ENCODE measurements around the gene CENPX. TPM values are rescaled to one million over a fixed set of nuclear protein-coding genes. Genes with fewer than 3 reads are reported as not detected.

CENPX gene
- total RNA-seq, 2 donors from 2014 or later: 66.1 to 102 TPM

GRCh38 chr17:82016875-82017459 lies 5.7 kb downstream of the CENPX start:
- Mint-ChIP-seq H3K36me3 (ENCODE audit: low read depth) (peaks cover 15% of the 10 kb centered on the region), H3K27me3 (no peaks in the 10 kb centered on the region), H3K27ac (no peak overlapping the region), H3K4me1 (no peaks in the 10 kb centered on the region), H3K9me3 (no peaks in the 10 kb centered on the region), H3K4me3 (no peak overlapping the region)
- ATAC-seq (replicated peaks): no peak

- no peak for ATAC-seq (replicated peaks)
- no peaks in the 10 kb centered on the region for H3K9me3 Mint-ChIP-seq
- no peaks in the 10 kb centered on the region for H3K27me3 Mint-ChIP-seq
- H3K4me1 Mint-ChIP-seq: no peaks in the 10 kb centered on the region
- peaks cover 9% of the 10 kb centered on the region for H3K36me3 Mint-ChIP-seq (ENCODE audit: low read depth)
- no peak overlapping the region for H3K4me3 Mint-ChIP-seq
- H3K27ac Mint-ChIP-seq: no peak overlapping the region
Measured at GRCh38 chr17:82016061-82016874, 6.4 kb downstream of the CENPX start.

- Mint-ChIP-seq H3K4me3 (no peak overlapping the region), H3K4me1 (no peaks in the 10 kb centered on the region), H3K27me3 (no peaks in the 10 kb centered on the region), H3K9me3 (no peaks in the 10 kb centered on the region), H3K36me3 (ENCODE audit: low read depth) (peaks cover 9% of the 10 kb centered on the region), H3K27ac (no peak overlapping the region)
- ATAC-seq (replicated peaks): no peak
Measured at GRCh38 chr17:82015311-82015971, 7.2 kb downstream of the CENPX start.

GRCh38 chr17:82014971-82015310 lies 7.7 kb downstream of the CENPX start:
- Mint-ChIP-seq H3K9me3 (no peaks in the 10 kb centered on the region), H3K36me3 (ENCODE audit: low read depth) (peaks cover 9% of the 10 kb centered on the region), H3K4me3 (no peak overlapping the region), H3K4me1 (no peaks in the 10 kb centered on the region), H3K27me3 (no peaks in the 10 kb centered on the region), H3K27ac (no peak overlapping the region)
- ATAC-seq (replicated peaks): no peak

- no peaks in the 10 kb centered on the region for H3K27me3 Mint-ChIP-seq
- H3K36me3 Mint-ChIP-seq (ENCODE audit: low read depth): peaks cover 9% of the 10 kb centered on the region
- no peak overlapping the region for H3K27ac Mint-ChIP-seq
- no peak overlapping the region for H3K4me3 Mint-ChIP-seq
- H3K9me3 Mint-ChIP-seq: no peaks in the 10 kb centered on the region
- no peaks in the 10 kb centered on the region for H3K4me1 Mint-ChIP-seq
- no peak for ATAC-seq (replicated peaks)
Measured at GRCh38 chr17:82014432-82014831, 8.2 kb downstream of the CENPX start.

- no peaks in the 10 kb centered on the region for H3K27me3 Mint-ChIP-seq
- H3K9me3 Mint-ChIP-seq: no peaks in the 10 kb centered on the region
- no peak overlapping the region for H3K27ac Mint-ChIP-seq
- no peak for ATAC-seq (replicated peaks)
- peaks cover 7% of the 10 kb centered on the region for H3K36me3 Mint-ChIP-seq (ENCODE audit: low read depth)
- H3K4me3 Mint-ChIP-seq: no peak overlapping the region
- H3K4me1 Mint-ChIP-seq: no peaks in the 10 kb centered on the region
Measured at GRCh38 chr17:82013772-82014321, 8.8 kb downstream of the CENPX start.

- H3K27ac Mint-ChIP-seq: no peak overlapping the region
- H3K4me1 Mint-ChIP-seq: no peaks in the 10 kb centered on the region
- peaks cover 2% of the 10 kb centered on the region for H3K36me3 Mint-ChIP-seq (ENCODE audit: low read depth)
- no peak for ATAC-seq (replicated peaks)
- H3K4me3 Mint-ChIP-seq: no peak overlapping the region
- H3K9me3 Mint-ChIP-seq: no peaks in the 10 kb centered on the region
- no peaks in the 10 kb centered on the region for H3K27me3 Mint-ChIP-seq
Measured at GRCh38 chr17:82013341-82013740, 9.3 kb downstream of the CENPX start.

- Mint-ChIP-seq H3K27ac (no peak overlapping the region), H3K4me3 (no peak overlapping the region), H3K4me1 (no peaks in the 10 kb centered on the region), H3K27me3 (no peaks in the 10 kb centered on the region), H3K9me3 (no peaks in the 10 kb centered on the region), H3K36me3 (ENCODE audit: low read depth) (no peaks in the 10 kb centered on the region)
- no peak for ATAC-seq (replicated peaks)
Measured at GRCh38 chr17:82012640-82013295, 9.9 kb downstream of the CENPX start.

GRCh38 chr17:82012261-82012639 lies 10.4 kb downstream of the CENPX start:
- Mint-ChIP-seq H3K4me3 (no peak overlapping the region), H3K9me3 (no peaks in the 10 kb centered on the region), H3K27ac (no peak overlapping the region), H3K27me3 (no peaks in the 10 kb centered on the region), H3K4me1 (no peaks in the 10 kb centered on the region), H3K36me3 (ENCODE audit: low read depth) (no peaks in the 10 kb centered on the region)
- ATAC-seq (replicated peaks): no peak

- ATAC-seq (replicated peaks): no peak
- Mint-ChIP-seq H3K36me3 (ENCODE audit: low read depth) (no peaks in the 10 kb centered on the region), H3K9me3 (no peaks in the 10 kb centered on the region), H3K27me3 (no peaks in the 10 kb centered on the region), H3K4me3 (no peak overlapping the region), H3K4me1 (no peaks in the 10 kb centered on the region), H3K27ac (no peak overlapping the region)
Measured at GRCh38 chr17:82011617-82012187, 11.0 kb downstream of the CENPX start.

- Mint-ChIP-seq H3K36me3 (ENCODE audit: low read depth) (no peaks in the 10 kb centered on the region), H3K27me3 (no peaks in the 10 kb centered on the region), H3K27ac (no peak overlapping the region), H3K4me1 (no peaks in the 10 kb centered on the region), H3K9me3 (no peaks in the 10 kb centered on the region), H3K4me3 (no peak overlapping the region)
- ATAC-seq (replicated peaks): no peak
Measured at GRCh38 chr17:82010575-82011525, 11.8 kb downstream of the CENPX start.

GRCh38 chr17:82009413-82009812 lies 13.3 kb downstream of the CENPX start:
- ATAC-seq (replicated peaks): no peak
- no peaks in the 10 kb centered on the region for H3K27me3 Mint-ChIP-seq
- no peaks in the 10 kb centered on the region for H3K4me1 Mint-ChIP-seq
- H3K4me3 Mint-ChIP-seq: no peak overlapping the region
- no peaks in the 10 kb centered on the region for H3K36me3 Mint-ChIP-seq (ENCODE audit: low read depth)
- H3K9me3 Mint-ChIP-seq: no peaks in the 10 kb centered on the region
- H3K27ac Mint-ChIP-seq: no peak overlapping the region

- no peak overlapping the region for H3K27ac Mint-ChIP-seq
- no peaks in the 10 kb centered on the region for H3K27me3 Mint-ChIP-seq
- no peaks in the 10 kb centered on the region for H3K9me3 Mint-ChIP-seq
- H3K4me3 Mint-ChIP-seq: no peak overlapping the region
- no peaks in the 10 kb centered on the region for H3K36me3 Mint-ChIP-seq (ENCODE audit: low read depth)
- ATAC-seq (replicated peaks): no peak
- H3K4me1 Mint-ChIP-seq: no peaks in the 10 kb centered on the region
Measured at GRCh38 chr17:82008941-82009405, 13.7 kb downstream of the CENPX start.

Measured in activated T-helper 17 cell treated with anti-CD3 and anti-CD28 coated beads, Interleukin-2, amount 50 U/mL, for 72 hours (primary cell).